NCI-H2196 treated with DMSO at 0.1 percent for 48 hours (cell line): ENCODE measurements around the gene SUPT6H.

Experiments used
- DNase-seq: peaks from one replicate; lab custom pipeline; 2025; ENCODE audit not compliant: unreplicated experiment; lab: John Stamatoyannopoulos, UW

The SUPT6H gene

GRCh38 chr17:28700278-28700677 is 38.3 kb downstream of the SUPT6H start:
- no peak for DNase-seq

GRCh38 chr17:28700830-28701492 is 39.0 kb downstream of the SUPT6H start:
- DNase-seq: peak; percentile 6

GRCh38 chr17:28702026-28702751 is 40.2 kb downstream of the SUPT6H start:
- DNase-seq: peak; percentile 30

GRCh38 chr17:28702752-28703150 is 40.7 kb downstream of the SUPT6H start:
- DNase-seq: no peak

GRCh38 chr17:28703552-28704218 is 41.7 kb downstream of the SUPT6H start:
- DNase-seq: no peak

- DNase-seq: no peak
These were observed 42.3 kb downstream of the SUPT6H start for GRCh38 chr17:28704219-28704858.

GRCh38 chr17:28705074-28705659 is 43.2 kb downstream of the SUPT6H start:
- no peak for DNase-seq

- no peak for DNase-seq
These were observed 43.8 kb downstream of the SUPT6H start for GRCh38 chr17:28705728-28706334.

GRCh38 chr17:28706471-28707338 is 44.7 kb downstream of the SUPT6H start:
- DNase-seq: no peak

- no peak for DNase-seq
These were observed 45.3 kb downstream of the SUPT6H start for GRCh38 chr17:28707339-28707720.

- peak; percentile 66 for DNase-seq
These were observed 49.1 kb downstream of the SUPT6H start for GRCh38 chr17:28710861-28711722.

- no peak for DNase-seq
These were observed 49.7 kb downstream of the SUPT6H start, which contains the start of gene PROCA1 for GRCh38 chr17:28711723-28712031. TSS of gene PROCA1 (minus strand) at chr17:28711888. CDS start at chr17:28711660, 228 bp downstream.

GRCh38 chr17:28712032-28712704 is 50.2 kb downstream of the SUPT6H start:
- DNase-seq: no peak

GRCh38 chr17:28712705-28713415 is 50.9 kb downstream of the SUPT6H start:
- DNase-seq: no peak

GRCh38 chr17:28714281-28714680 is 52.3 kb downstream of the SUPT6H start:
- DNase-seq: no peak

GRCh38 chr17:28715217-28715616 is 53.2 kb downstream of the SUPT6H start:
- DNase-seq: no peak

- DNase-seq: no peak
These were observed 55.0 kb downstream of the SUPT6H start for GRCh38 chr17:28716740-28717577.
